WTC11 (cell line): Measurements from ENCODE around the gene CCDC9. TPM values are rescaled to one million over a fixed set of nuclear protein-coding genes. Genes with fewer than 3 reads are reported as not detected.

Experiments used
- ATAC-seq: fragments of 200-7000 bp; cut with Tn5 transposase; 2 replicates; pipeline ENCODE4 v1.10.0; 2021; ENCODE audit warnings: mild to moderate bottlenecking, moderate library complexity
- CTCF ChIA-PET: fragments of 300-600 bp; sonication (Branson Sonifier 250); formaldehyde crosslinking; loops from one replicate; lab custom pipeline; 2021; ENCODE audit warnings: antibody characterized with exemption; lab: Charles Lee
- POLR2A ChIA-PET: fragments of 350-600 bp; sonication (Branson Sonifier 250); formaldehyde crosslinking; loops from one replicate; lab custom pipeline; 2021; ENCODE audit warnings: antibody characterized with exemption; lab: Charles Lee
- DNase-seq: peaks from one replicate; pipeline ENCODE4 v3.0.0; 2021; ENCODE audit warnings: low spot score
- H3K27ac Mint-ChIP-seq: 2 replicates; pipeline ENCODE4 v1.8.0; 2021; ENCODE audit warnings: mixed read lengths
- H3K27me3 Mint-ChIP-seq: 2 replicates; pipeline ENCODE4 v1.8.0; 2021; ENCODE audit warnings: low read depth, mild to moderate bottlenecking, moderate library complexity, mixed read lengths
- H3K36me3 Mint-ChIP-seq: 2 replicates; pipeline ENCODE4 v1.8.0; 2021; ENCODE audit warnings: mixed read lengths
- H3K4me1 Mint-ChIP-seq: 2 replicates; pipeline ENCODE4 v1.8.0; 2022; ENCODE audit warnings: mixed read lengths
- H3K4me3 Mint-ChIP-seq: 2 replicates; pipeline ENCODE4 v1.8.0; 2021; ENCODE audit warnings: mild to moderate bottlenecking, moderate library complexity, mixed read lengths
- H3K9me3 Mint-ChIP-seq: 2 replicates; pipeline ENCODE4 v1.8.0; 2021; ENCODE audit warnings: mixed read lengths
- AFF4 ChIP-seq: sonication (generic); formaldehyde crosslinking; IDR thresholded peaks from 2 replicates; pipeline ENCODE4 v1.8.1; 2023; ENCODE audit warnings: mild to moderate bottlenecking, missing genetic modification reagents, borderline replicate concordance
- ARID4B ChIP-seq: sonication (generic); formaldehyde crosslinking; IDR thresholded peaks from 2 replicates; pipeline ENCODE4 v1.8.0; 2023; ENCODE audit warnings: missing genetic modification reagents, mild to moderate bottlenecking, borderline replicate concordance
- CBFB ChIP-seq: sonication (generic); formaldehyde crosslinking; IDR thresholded peaks from 2 replicates; pipeline ENCODE4 v1.8.1; 2022; ENCODE audit warnings: mild to moderate bottlenecking, low read depth, missing genetic modification reagents
- CDX4 ChIP-seq: fragments of 250-450 bp; sonication (Bioruptor Pico); IDR thresholded peaks from 2 replicates; pipeline ENCODE4 v1.9.0; 2021; ENCODE audit warnings: moderate library complexity, mild to moderate bottlenecking, inconsistent platforms, borderline replicate concordance
- E2F1 ChIP-seq: sonication (generic); formaldehyde crosslinking; IDR thresholded peaks from 2 replicates; pipeline ENCODE4 v1.8.0; 2022; ENCODE audit warnings: mild to moderate bottlenecking, missing genetic modification reagents
- FOXK1 ChIP-seq: sonication (generic); formaldehyde crosslinking; IDR thresholded peaks from 2 replicates; pipeline ENCODE4 v1.8.0; 2022; ENCODE audit warnings: mild to moderate bottlenecking, moderate library complexity, missing genetic modification reagents
- IRF1 ChIP-seq: sonication (generic); formaldehyde crosslinking; IDR thresholded peaks from 2 replicates; pipeline ENCODE4 v1.8.0; 2023; ENCODE audit warnings: missing genetic modification reagents
- NFATC4 ChIP-seq: fragments of 250-450 bp; sonication (Bioruptor Pico); IDR thresholded peaks from 2 replicates; pipeline ENCODE4 v1.9.0; 2021; ENCODE audit warnings: mild to moderate bottlenecking
- NFE2L1 ChIP-seq: sonication (generic); formaldehyde crosslinking; IDR thresholded peaks from 2 replicates; pipeline ENCODE4 v1.8.1; 2023; ENCODE audit warnings: missing genetic modification reagents
- OVOL2 ChIP-seq: fragments of 250-450 bp; sonication (Bioruptor Pico); IDR thresholded peaks from 2 replicates; pipeline ENCODE4 v1.9.0; 2021; ENCODE audit warnings: mild to moderate bottlenecking, borderline replicate concordance
- SMAD3 ChIP-seq: sonication (generic); formaldehyde crosslinking; IDR thresholded peaks from 2 replicates; pipeline ENCODE4 v1.8.0; 2022; ENCODE audit warnings: missing genetic modification reagents, mild to moderate bottlenecking, borderline replicate concordance
- STAT6 ChIP-seq: sonication (generic); formaldehyde crosslinking; conservative IDR thresholded peaks from 2 replicates; pipeline ENCODE4 v1.8.1; 2023; ENCODE audit warnings: mild to moderate bottlenecking, low read depth, missing genetic modification reagents, moderate library complexity
- TCF7 ChIP-seq: sonication (generic); formaldehyde crosslinking; IDR thresholded peaks from 2 replicates; pipeline ENCODE4 v1.8.0; 2022; ENCODE audit warnings: mild to moderate bottlenecking, low read depth, missing genetic modification reagents, moderate library complexity
- TEAD1 ChIP-seq: sonication (generic); formaldehyde crosslinking; IDR thresholded peaks from 2 replicates; pipeline ENCODE4 v1.8.0; 2022; ENCODE audit warnings: mild to moderate bottlenecking, missing genetic modification reagents
- ZNF219 ChIP-seq: sonication (generic); formaldehyde crosslinking; IDR thresholded peaks from 2 replicates; pipeline ENCODE4 v1.8.0; 2023; ENCODE audit warnings: missing genetic modification reagents, mild to moderate bottlenecking, borderline replicate concordance
- ZNF317 ChIP-seq: sonication (generic); formaldehyde crosslinking; IDR thresholded peaks from 2 replicates; pipeline ENCODE4 v1.8.1; 2023; ENCODE audit warnings: low read depth, mild to moderate bottlenecking, moderate library complexity, missing genetic modification reagents, borderline replicate concordance
- total RNA-seq: library from RNA; stranded (reverse); gene quantifications from 3 replicates; pipeline ENCODE4 v1.2.3, GENCODE V29; 2021
- TF ChIP-seq, protein P1 (sequence below): sonication (generic); formaldehyde crosslinking; IDR thresholded peaks from 2 replicates; pipeline ENCODE4 v1.8.0; 2022; ENCODE audit warnings: mild to moderate bottlenecking, missing genetic modification reagents
- TF ChIP-seq, protein P2 (sequence below): fragments of 250-450 bp; sonication (Bioruptor Pico); conservative IDR thresholded peaks from 2 replicates; pipeline ENCODE4 v1.9.0; 2021; ENCODE audit warnings: mild to moderate bottlenecking

The CCDC9 gene
- total RNA-seq, 1 experiment from 2014 or later, result 37.7 TPM

- no peak for TF ChIP-seq STAT6 (CRISPR knock-in tag)
Observed at GRCh38 chr19:47309038-47309437, 52.7 kb downstream of the CCDC9 start (continued).

GRCh38 chr19:47309608-47310007, 53.3 kb downstream of the CCDC9 start, which contains the start of gene C5AR1:
TSS of gene C5AR1 (plus strand) at chr19:47309861. CDS start at chr19:47309896, 35 bp downstream.
- DNase-seq (no peak), ATAC-seq (no peak; the same call in 1 of the 2 replicates)
- Mint-ChIP-seq H3K36me3 (no peaks in the 10 kb centered on the region), H3K4me3 (no peak within 1 kb of the TSS), H3K4me1 (peaks cover 2% of the 10 kb centered on the region), H3K27ac (no peak within 1 kb of the TSS), H3K9me3 (peaks cover 4% of the 10 kb centered on the region; the same call in 1 of the 2 replicates), H3K27me3 (peaks cover 17% of the 10 kb centered on the region)
- ChIA-PET POLR2A (no interaction called here), CTCF (interaction anchor here (0.7 to 1.5 kb wide), 6 partner anchors 9 to 118 kb away, joined by 3 to 16 read pairs (median 4); partner anchors contain the start of gene DHX34)
- TF ChIP-seq, protein P1, sequence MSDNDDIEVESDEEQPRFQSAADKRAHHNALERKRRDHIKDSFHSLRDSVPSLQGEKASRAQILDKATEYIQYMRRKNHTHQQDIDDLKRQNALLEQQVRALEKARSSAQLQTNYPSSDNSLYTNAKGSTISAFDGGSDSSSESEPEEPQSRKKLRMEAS, result no peak
- TF ChIP-seq ZNF317 (CRISPR knock-in tag) (no peak), ZNF219 (no peak), IRF1 (CRISPR knock-in tag) (no peak), AFF4 (CRISPR knock-in tag) (no peak), NFE2L1 (no peak), E2F1 (CRISPR knock-in tag) (no peak), FOXK1 (CRISPR knock-in tag) (no peak), TCF7 (no peak), CDX4 (CRISPR knock-in tag) (no peak), NFATC4 (CRISPR knock-in tag) (no peak), ARID4B (CRISPR knock-in tag) (no peak), CBFB (CRISPR knock-in tag) (no peak), OVOL2 (no peak), TEAD1 (CRISPR knock-in tag) (no peak), SMAD3 (CRISPR knock-in tag) (no peak)
- TF ChIP-seq, protein P2, sequence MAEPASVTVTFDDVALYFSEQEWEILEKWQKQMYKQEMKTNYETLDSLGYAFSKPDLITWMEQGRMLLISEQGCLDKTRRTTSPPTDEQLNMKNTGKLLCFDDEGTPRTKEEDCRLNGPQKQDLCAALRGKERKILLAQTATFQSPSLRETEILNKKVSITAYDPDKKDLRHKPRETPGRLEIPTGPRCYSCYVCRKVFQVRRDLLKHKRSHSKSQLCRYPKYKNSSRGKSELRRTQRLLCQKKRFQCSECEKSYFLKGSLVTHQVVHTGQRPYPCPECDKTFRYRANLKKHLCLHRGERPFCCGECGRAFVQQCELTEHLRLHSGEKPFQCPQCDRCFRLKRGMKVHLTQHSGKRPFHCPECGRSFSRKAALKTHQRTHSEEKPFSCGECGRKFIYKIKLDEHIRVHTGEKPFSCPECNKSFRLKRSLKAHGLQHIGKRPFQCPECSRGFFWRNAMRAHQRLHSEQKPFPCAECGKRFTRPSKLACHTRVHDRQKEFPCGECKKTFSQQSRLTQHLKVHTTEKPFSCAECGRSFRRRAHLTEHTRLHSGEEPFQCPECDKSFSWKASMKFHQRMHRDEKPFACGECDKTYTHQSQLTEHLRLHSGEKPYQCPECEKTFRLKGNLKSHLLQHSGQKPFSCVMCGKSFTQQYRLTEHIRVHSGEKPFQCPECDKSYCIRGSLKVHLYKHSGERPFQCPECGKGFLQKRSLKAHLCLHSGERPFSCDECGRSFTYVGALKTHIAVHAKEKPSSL (CRISPR knock-in tag), result no peak
